Measurements from ENCODE around the gene TRPC4AP. TPM values are rescaled to one million over a fixed set of nuclear protein-coding genes. Genes with fewer than 3 reads are reported as not detected.

The TRPC4AP gene
- total RNA-seq, 4 donors from 2014 or later, result 48.4 to 87.3 (median 57.8) TPM

GRCh38 chr20:35104685-35105295 is 12.2 kb upstream of the TRPC4AP start:
- Histone ChIP-seq H3K4me1 (no peaks in the 10 kb centered on the region), H3K4me3 (no peak overlapping the region), H3K36me3 (no peaks in the 10 kb centered on the region), H3K27ac (no peak overlapping the region), H3K9me3 (no peaks in the 10 kb centered on the region), H3K27me3 (no peaks in the 10 kb centered on the region)
- WGBS, result 68% methylated on average over 3 of the region's 3 CpGs
- TF ChIP-seq POLR2A (IDR thresholded peaks at IDR 0.05) (no peak), POLR2AphosphoS5 (IDR thresholded peaks at IDR 0.05) (no peak), CTCF (IDR thresholded peaks at IDR 0.05) (no peak), EP300 (IDR thresholded peaks at IDR 0.05) (no peak)
- no peak for DNase-seq (ENCODE audit: low spot score in 2 of 2)

GRCh38 chr20:35101620-35102019 is 9.0 kb upstream of the TRPC4AP start:
- Histone ChIP-seq H3K4me3 (no peak overlapping the region), H3K27ac (no peak overlapping the region), H3K9me3 (no peaks in the 10 kb centered on the region), H3K36me3 (no peaks in the 10 kb centered on the region), H3K27me3 (no peaks in the 10 kb centered on the region), H3K4me1 (peaks cover 2% of the 10 kb centered on the region)
- WGBS, result 86% methylated on average over 8 of the region's 8 CpGs
- no peak for DNase-seq (ENCODE audit: low spot score in 2 of 2)
- no peak for TF ChIP-seq POLR2AphosphoS5 (IDR thresholded peaks at IDR 0.05)
- TF ChIP-seq POLR2A (IDR thresholded peaks at IDR 0.05), result no peak
- no peak for TF ChIP-seq EP300 (IDR thresholded peaks at IDR 0.05)
- TF ChIP-seq CTCF (IDR thresholded peaks at IDR 0.05), result no peak

- H3K4me3 ChIP-seq, result peak overlapping the region; percentile 95
- 78% methylated on average over 8 of the region's 8 CpGs for WGBS
- H3K4me1 ChIP-seq, result peaks cover 46% of the 10 kb centered on the region
- DNase-seq (ENCODE audit: low spot score in 2 of 2), result no peak
- TF ChIP-seq CTCF (IDR thresholded peaks at IDR 0.05) (no peak), EP300 (IDR thresholded peaks at IDR 0.05) (no peak), POLR2A (IDR thresholded peaks at IDR 0.05) (no peak), POLR2AphosphoS5 (IDR thresholded peaks at IDR 0.05) (no peak)
- H3K9me3 ChIP-seq, result no peaks in the 10 kb centered on the region
- no peaks in the 10 kb centered on the region for H3K36me3 ChIP-seq
- peak overlapping the region; percentile 90 for H3K27ac ChIP-seq
- no peaks in the 10 kb centered on the region for H3K27me3 ChIP-seq
These were observed 769 bp upstream of the TRPC4AP start for GRCh38 chr20:35093267-35093884.

- Histone ChIP-seq H3K27ac (peak overlapping the region; percentile 90), H3K27me3 (no peaks in the 10 kb centered on the region), H3K9me3 (no peaks in the 10 kb centered on the region), H3K4me3 (peak overlapping the region; percentile 95), H3K4me1 (peaks cover 58% of the 10 kb centered on the region), H3K36me3 (no peaks in the 10 kb centered on the region)
- under 1% methylated on average over 28 of the region's 28 CpGs for WGBS
- TF ChIP-seq EP300 (IDR thresholded peaks at IDR 0.05), result no peak
- no peak for TF ChIP-seq CTCF (IDR thresholded peaks at IDR 0.05)
- TF ChIP-seq POLR2AphosphoS5 (IDR thresholded peaks at IDR 0.05), result no peak
- TF ChIP-seq POLR2A (IDR thresholded peaks at IDR 0.05), result no peak
- DNase-seq (ENCODE audit: low spot score in 2 of 2), result peak in 1 of 2 donors; percentile 75
These were observed 637 bp downstream of the TRPC4AP start for GRCh38 chr20:35091816-35092523.

Measured in suprapubic skin (tissue), 4 donors.